Measurements from ENCODE around the gene TBK1.

DNA sequence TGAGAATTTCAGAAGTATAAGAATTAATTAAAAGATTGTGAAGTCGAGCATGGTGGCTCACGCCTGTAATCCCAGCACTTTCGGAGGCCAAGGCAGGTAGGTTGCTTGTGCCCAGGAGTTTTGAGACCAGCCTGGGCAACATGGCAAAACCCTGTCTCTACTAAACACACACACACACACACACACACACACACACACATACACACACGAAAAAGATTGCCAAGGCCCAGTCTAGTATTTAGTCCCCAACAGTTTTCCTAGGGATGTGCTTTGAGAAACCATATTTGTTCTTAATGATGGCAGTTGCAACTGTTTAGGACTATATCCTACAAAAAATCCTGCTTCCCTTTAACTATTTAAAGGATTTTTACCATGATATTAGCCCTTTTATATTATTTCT, 6.0 kb downstream of the TBK1 start:
- no peak for TF ChIP-seq POLR2A (IDR thresholded peaks at IDR 0.05)
- no peak for TF ChIP-seq POLR2AphosphoS5 (IDR thresholded peaks at IDR 0.05)

All from spleen (tissue), 3 donors.